Testis (tissue), 3 donors: Measurements from ENCODE around the gene FDX1. TPM values are rescaled to one million over a fixed set of nuclear protein-coding genes. Genes with fewer than 3 reads are reported as not detected.

Experiments used
- DNase-seq: peaks from one replicate; pipeline ENCODE4 v3.0.0-alpha.2; 2019
- H3K27ac ChIP-seq, 2 donors: fragments of 200-600 bp; sonication (generic); one replicate each; pipeline ENCODE4 v1.5.1; 2019
- H3K27me3 ChIP-seq: fragments of 200-600 bp; sonication (generic); one replicate; pipeline ENCODE4 v1.5.1; 2019
- H3K36me3 ChIP-seq: fragments of 200-600 bp; sonication (generic); one replicate; pipeline ENCODE4 v1.5.1; 2017; ENCODE audit warnings: low read depth; ENCODE audit errors: missing control alignments
- H3K4me1 ChIP-seq: fragments of 200-600 bp; sonication (generic); one replicate; pipeline ENCODE4 v1.5.1; 2019
- H3K4me3 ChIP-seq, 2 donors: fragments of 200-600 bp; sonication (generic); one replicate each; pipeline ENCODE4 v1.5.1; 2017 to 2019
- H3K9me3 ChIP-seq: fragments of 200-600 bp; sonication (generic); one replicate; pipeline ENCODE4 v1.5.1; 2017
- POLR2A ChIP-seq: fragments of 450-650 bp; IDR thresholded peaks from one replicate; pipeline ENCODE4 v1.6.1; 2017; ENCODE audit warnings: antibody characterized with exemption, mild to moderate bottlenecking, moderate library complexity
- WGBS, 2 donors: methylation state at CpG; one replicate each; pipeline ENCODE4 v1.1.5; 2018; 5-methylcytosine and 5-hydroxymethylcytosine counted together
- intact Hi-C: fragments of 100-400 bp; cut with DNase I; formaldehyde crosslinking; loops from one replicate; pipeline ENCODE4 v1.15.1; 2023; ENCODE audit warnings: low total_unique reads
- polyA plus RNA-seq: library from polyadenylated mRNA; stranded (reverse); fragments of 350-450 nt; fragmentation: Illumina TruSeq; extraction: RNeasy Lipid Tissue Mini Kit (QIAGEN cat#74804); gene quantifications from one replicate; pipeline ENCODE4 v1.2.3, GENCODE V29; 2014; ENCODE audit warnings: low read depth, low replicate concordance; ENCODE audit not compliant: insufficient read depth
- total RNA-seq, 2 donors: library from RNA; depleted of rRNA; stranded (reverse); fragments of >200 nt; gene quantifications; one replicate each; pipeline ENCODE4 v1.2.3, GENCODE V29; 2016
- TF ChIP-seq, protein P1 (sequence below), 3 experiments: fragments of 450-650 bp in 2 of 3; fragments of 200-600 bp in 1 of 3; sonication (generic) in 1 of 3; IDR thresholded peaks; one replicate each; pipeline ENCODE4 v1.5.1; 2016 to 2019; ENCODE audit warnings: antibody characterized with exemption in 3 of 3, mild to moderate bottlenecking in 2 of 3, moderate library complexity in 1 of 3

The FDX1 gene
- total and polyA plus RNA-seq, 3 donors from 2014 or later, result 12.9 to 13.9 (median 13.1) TPM

DNA sequence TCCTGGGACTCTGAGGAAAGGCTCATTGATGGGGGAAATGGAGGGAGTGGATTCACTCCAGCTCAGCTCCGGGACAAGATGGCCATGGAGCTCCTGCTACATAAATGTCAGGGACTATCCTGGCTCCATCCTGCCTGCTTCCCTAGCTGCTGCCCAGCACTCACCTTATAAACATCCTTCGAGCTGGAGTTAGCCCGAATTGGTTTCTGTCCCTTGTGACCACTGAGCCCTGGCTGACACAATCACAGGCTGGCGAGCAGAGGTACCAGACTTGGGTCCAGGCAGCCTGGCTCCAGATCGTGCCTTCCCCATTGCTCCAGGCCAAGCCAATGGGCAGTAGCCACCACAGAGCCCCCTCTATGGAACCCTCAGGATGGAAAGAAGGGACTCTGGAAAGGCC, 77.6 kb downstream of the FDX1 start:
- Histone ChIP-seq H3K27me3 (no peaks in the 10 kb centered on the region), H3K4me1 (no peaks in the 10 kb centered on the region), H3K36me3 (no peaks in the 10 kb centered on the region), H3K9me3 (no peaks in the 10 kb centered on the region), H3K27ac (no peak overlapping the region), H3K4me3 (no peak overlapping the region)
- intact Hi-C loops, result no loop called here
- no peak for TF ChIP-seq POLR2A
- TF ChIP-seq, protein P1, sequence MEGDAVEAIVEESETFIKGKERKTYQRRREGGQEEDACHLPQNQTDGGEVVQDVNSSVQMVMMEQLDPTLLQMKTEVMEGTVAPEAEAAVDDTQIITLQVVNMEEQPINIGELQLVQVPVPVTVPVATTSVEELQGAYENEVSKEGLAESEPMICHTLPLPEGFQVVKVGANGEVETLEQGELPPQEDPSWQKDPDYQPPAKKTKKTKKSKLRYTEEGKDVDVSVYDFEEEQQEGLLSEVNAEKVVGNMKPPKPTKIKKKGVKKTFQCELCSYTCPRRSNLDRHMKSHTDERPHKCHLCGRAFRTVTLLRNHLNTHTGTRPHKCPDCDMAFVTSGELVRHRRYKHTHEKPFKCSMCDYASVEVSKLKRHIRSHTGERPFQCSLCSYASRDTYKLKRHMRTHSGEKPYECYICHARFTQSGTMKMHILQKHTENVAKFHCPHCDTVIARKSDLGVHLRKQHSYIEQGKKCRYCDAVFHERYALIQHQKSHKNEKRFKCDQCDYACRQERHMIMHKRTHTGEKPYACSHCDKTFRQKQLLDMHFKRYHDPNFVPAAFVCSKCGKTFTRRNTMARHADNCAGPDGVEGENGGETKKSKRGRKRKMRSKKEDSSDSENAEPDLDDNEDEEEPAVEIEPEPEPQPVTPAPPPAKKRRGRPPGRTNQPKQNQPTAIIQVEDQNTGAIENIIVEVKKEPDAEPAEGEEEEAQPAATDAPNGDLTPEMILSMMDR (IDR thresholded peaks at IDR 0.05), result no peak
- DNase-seq, result no peak
- WGBS, 2 donors, result 82 to 98% methylated on average over 3 to 5 of the region's 5 CpGs

DNA sequence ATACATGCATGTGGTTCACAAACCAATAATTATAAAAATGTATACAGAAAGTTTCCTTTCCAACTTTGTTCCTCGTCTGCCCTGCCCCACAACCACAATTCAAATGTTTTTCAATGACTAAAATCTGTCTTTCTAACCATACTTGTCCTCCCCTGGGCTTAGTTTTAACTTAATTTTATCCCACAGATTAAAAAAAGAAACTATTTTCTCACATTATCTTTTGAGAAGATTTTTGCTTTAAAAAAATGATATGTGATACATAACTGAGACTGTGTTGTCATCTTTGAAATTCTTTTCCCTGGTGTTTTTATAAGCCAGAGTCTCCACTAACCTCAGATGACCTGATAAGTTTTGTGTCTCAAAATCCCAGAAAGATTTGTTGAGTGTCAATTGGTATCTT, 79.0 kb downstream of the FDX1 start:
- no peak overlapping the region for H3K27ac ChIP-seq
- DNase-seq, result no peak
- WGBS, 2 donors, result 55 to 71% methylated on average over 1 of the region's 1 CpG
- TF ChIP-seq POLR2A, result no peak
- TF ChIP-seq, protein P1 (IDR thresholded peaks at IDR 0.05), result no peak
- H3K4me1 ChIP-seq, result peaks cover under 1% of the 10 kb centered on the region
- no peak overlapping the region for H3K4me3 ChIP-seq
- intact Hi-C loops, result no loop called here
- H3K9me3 ChIP-seq, result no peaks in the 10 kb centered on the region
- H3K36me3 ChIP-seq, result no peaks in the 10 kb centered on the region
- no peaks in the 10 kb centered on the region for H3K27me3 ChIP-seq

DNA sequence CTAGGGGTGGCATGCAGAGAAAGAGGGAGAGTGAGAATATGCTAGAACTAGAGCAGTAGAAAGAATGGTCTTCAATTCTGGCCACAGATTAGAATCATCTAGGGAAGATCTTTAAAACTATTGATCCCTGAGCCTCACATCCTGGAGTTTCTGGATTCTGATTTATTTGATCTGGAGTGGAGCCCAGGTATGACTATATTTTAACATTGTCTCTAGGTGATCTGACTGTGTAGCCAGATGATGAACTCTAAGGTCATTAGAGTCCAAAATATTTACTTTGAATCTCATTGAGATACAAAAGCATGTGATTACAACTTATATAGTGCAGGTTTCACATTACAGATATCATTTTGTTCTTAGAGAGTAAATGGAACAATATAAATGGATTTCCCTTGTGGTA, 79.7 kb downstream of the FDX1 start:
- intact Hi-C loops, result no loop called here
- no peaks in the 10 kb centered on the region for H3K9me3 ChIP-seq
- no peak overlapping the region for H3K4me3 ChIP-seq
- no peak for DNase-seq
- H3K27ac ChIP-seq, result no peak overlapping the region
- H3K36me3 ChIP-seq, result no peaks in the 10 kb centered on the region
- no peaks in the 10 kb centered on the region for H3K27me3 ChIP-seq
- no peak for TF ChIP-seq POLR2A
- TF ChIP-seq, protein P1 (IDR thresholded peaks at IDR 0.05), result no peak
- peaks cover 4% of the 10 kb centered on the region for H3K4me1 ChIP-seq

GRCh38 chr11:110512026-110512425, 82.3 kb downstream of the FDX1 start:
- H3K9me3 ChIP-seq, result no peaks in the 10 kb centered on the region
- no peak overlapping the region for H3K4me3 ChIP-seq
- TF ChIP-seq POLR2A, result no peak
- TF ChIP-seq, protein P1 (IDR thresholded peaks at IDR 0.05), result no peak
- 91 to 100% methylated on average over 1 of the region's 1 CpG for WGBS, 2 donors
- H3K36me3 ChIP-seq, result no peaks in the 10 kb centered on the region
- H3K4me1 ChIP-seq, result peaks cover 4% of the 10 kb centered on the region
- DNase-seq, result no peak
- no peak overlapping the region for H3K27ac ChIP-seq
- no peaks in the 10 kb centered on the region for H3K27me3 ChIP-seq
- intact Hi-C loops, result no loop called here

DNA sequence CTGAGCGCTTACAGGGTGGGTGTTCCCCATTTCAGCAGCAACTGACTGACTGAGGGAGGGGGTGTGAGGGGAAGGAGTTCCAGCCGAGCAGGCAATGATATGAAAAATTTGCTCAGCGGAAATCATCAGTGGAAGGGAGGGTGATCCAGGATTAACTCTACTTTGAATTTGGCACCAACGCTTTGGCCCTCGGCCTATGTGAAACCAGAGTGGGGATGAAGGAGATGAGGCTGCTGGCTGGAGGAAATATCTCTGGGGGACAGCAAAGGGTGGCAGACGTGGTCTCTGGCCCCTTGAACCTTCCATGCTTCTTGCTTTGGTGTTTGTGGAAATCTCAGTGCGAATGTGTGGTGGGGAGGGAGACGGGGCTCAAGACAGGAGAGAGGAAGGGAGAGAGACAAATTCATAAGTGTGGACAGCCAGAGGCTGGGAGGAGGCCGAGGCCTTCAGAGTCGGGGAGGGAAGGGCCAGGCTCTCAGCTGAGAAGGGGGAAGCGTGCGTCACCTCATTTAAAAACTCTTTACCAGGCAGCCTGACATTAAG, 83.6 kb downstream of the FDX1 start:
- H3K27ac ChIP-seq, result no peak overlapping the region
- no peak for DNase-seq

More for the DNA sequence above, 83.6 kb downstream of the FDX1 start:
- no peaks in the 10 kb centered on the region for H3K27me3 ChIP-seq
- no peaks in the 10 kb centered on the region for H3K36me3 ChIP-seq
- no peak overlapping the region for H3K4me3 ChIP-seq
- intact Hi-C loops, result no loop called here
- no peaks in the 10 kb centered on the region for H3K9me3 ChIP-seq
- peaks cover 4% of the 10 kb centered on the region for H3K4me1 ChIP-seq
- WGBS, 2 donors, result 66 to 69% methylated on average over 12 of the region's 12 CpGs
- no peak for TF ChIP-seq POLR2A
- TF ChIP-seq, protein P1 (IDR thresholded peaks at IDR 0.05), result no peak
